PFSK-1 (cell line): Measurements from ENCODE around the gene FYCO1. TPM values are rescaled to one million over a fixed set of nuclear protein-coding genes. Genes with fewer than 3 reads are reported as not detected.
A peak's percentile ranks its signal among the peaks of the same experiment; 100 is the strongest.

Experiments used
- FOXP2 ChIP-seq: optimal IDR thresholded peaks from 2 replicates; pipeline ENCODE3; 2011; ENCODE audit warnings: borderline replicate concordance, control low read depth, inconsistent platforms; ENCODE audit not compliant: insufficient read depth; ENCODE audit errors: extremely low read length, extremely low read depth
- POLR2AphosphoS5 ChIP-seq: IDR thresholded peaks from 2 replicates; pipeline ENCODE4 v1.6.1; 2012; ENCODE audit warnings: low read depth, mild to moderate bottlenecking, control low read depth, low read length, moderate library complexity
- REST ChIP-seq, 2 experiments: IDR thresholded peaks; 2 replicates each; pipeline versions ENCODE4 v1.6.1 to v1.8.0; 2011 to 2012; ENCODE audit warnings: low read depth in 2 of 2, low read length in 2 of 2, control low read depth in 1 of 2, inconsistent platforms in 1 of 2, mild to moderate bottlenecking in 1 of 2, moderate library complexity in 1 of 2; ENCODE audit not compliant: insufficient read depth in 1 of 2
- SIN3A ChIP-seq: IDR thresholded peaks from 2 replicates; pipeline ENCODE4 v1.6.1; 2012; ENCODE audit warnings: mild to moderate bottlenecking, low read length, moderate library complexity, borderline replicate concordance; ENCODE audit not compliant: insufficient read depth
- TAF1 ChIP-seq: IDR thresholded peaks from 2 replicates; pipeline ENCODE4 v1.6.1; 2012; ENCODE audit warnings: low read length, control low read depth, borderline replicate concordance; ENCODE audit not compliant: insufficient read depth
- polyA plus RNA-seq: library from polyadenylated mRNA; unstranded; fragments of >200 nt; gene quantifications from one replicate; pipeline ENCODE4 v1.2.1, GENCODE V29; 2012; ENCODE audit warnings: low read depth, missing spikeins; ENCODE audit not compliant: insufficient read length

FYCO1 gene
- polyA plus RNA-seq: 5.9 TPM

- no peak for TF ChIP-seq SIN3A
- TF ChIP-seq FOXP2: peak; percentile 77
- TF ChIP-seq POLR2AphosphoS5: no peak
Measured at GRCh38 chr3:45995236-45996192, at the start of gene FYCO1. TSS of gene FYCO1 (minus strand) at chr3:45995824. CDS start at chr3:45984910, 10,914 bp downstream.

DNA sequence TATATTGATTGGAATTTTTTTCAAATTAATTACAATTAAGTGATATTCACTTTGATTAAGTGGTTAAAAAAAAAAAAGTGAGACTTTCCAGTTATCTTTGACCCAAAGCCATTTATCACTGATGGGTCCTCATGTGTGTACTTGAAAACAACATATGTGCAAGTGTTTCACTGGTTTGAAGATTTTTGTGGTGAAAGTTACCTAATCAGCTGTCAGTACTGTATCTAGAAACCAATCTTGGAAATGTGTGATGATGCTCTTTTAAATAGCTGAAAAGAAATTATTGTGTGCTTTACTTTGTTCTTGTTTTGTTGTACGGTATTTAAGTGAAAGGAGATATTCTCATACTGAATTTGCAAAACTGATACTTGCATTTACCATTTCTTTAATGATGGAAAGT is 43.3 kb upstream of the FYCO1 start:
- no peak for TF ChIP-seq FOXP2
- no peak for TF ChIP-seq SIN3A
- no peak for TF ChIP-seq POLR2AphosphoS5
- TF ChIP-seq TAF1: no peak
- no peak for TF ChIP-seq REST (IDR thresholded peaks at IDR 0.05; ENCODE audit: insufficient read depth in 1 of 2, low read depth in 2 of 2, low read length in 2 of 2)

DNA sequence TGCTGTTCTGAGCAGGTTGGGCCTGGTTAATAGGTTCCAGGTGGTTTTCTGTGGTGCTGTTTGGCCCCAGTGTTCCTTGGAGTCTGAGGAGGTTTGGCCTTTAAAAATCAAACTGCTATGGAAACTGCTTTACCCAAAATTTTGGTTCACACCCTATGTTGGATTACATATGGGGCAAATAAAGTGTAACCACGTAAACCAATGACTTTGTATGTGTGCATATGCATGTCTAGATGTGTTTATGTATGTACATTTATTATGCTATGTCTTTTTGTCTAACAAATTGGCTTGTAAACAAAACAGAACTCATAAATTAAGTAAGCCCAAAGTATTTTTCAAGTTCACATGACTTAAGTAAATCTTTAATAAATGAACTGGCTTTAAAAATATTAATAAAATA is 40.6 kb upstream of the FYCO1 start:
- no peak for TF ChIP-seq POLR2AphosphoS5
- no peak for TF ChIP-seq FOXP2
- no peak for TF ChIP-seq TAF1
- no peak for TF ChIP-seq SIN3A
- TF ChIP-seq REST (IDR thresholded peaks at IDR 0.05; ENCODE audit: insufficient read depth in 1 of 2, low read depth in 2 of 2, low read length in 2 of 2): no peak

DNA sequence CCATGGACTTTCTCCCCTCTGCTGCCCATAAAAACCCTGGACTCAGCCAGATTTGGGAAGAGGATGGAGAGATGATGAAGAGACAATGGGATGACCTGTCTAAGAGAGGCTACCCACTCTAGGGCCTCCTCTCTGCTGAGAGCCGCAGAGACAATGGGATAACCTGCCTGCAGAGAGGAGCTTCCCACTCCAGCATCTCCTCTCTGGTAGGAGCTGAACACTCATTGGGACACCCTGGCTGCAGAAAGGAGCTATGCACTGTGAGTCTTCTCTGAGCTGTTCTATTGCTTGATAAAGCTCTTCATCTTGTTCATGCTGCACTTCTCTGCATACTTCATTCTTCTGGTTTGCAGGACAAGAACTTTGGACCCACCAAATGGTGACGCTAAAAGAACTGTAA is 36.1 kb upstream of the FYCO1 start:
- TF ChIP-seq FOXP2 (no peak), SIN3A (no peak), TAF1 (no peak), REST (IDR thresholded peaks at IDR 0.05; ENCODE audit: insufficient read depth in 1 of 2, low read depth in 2 of 2, low read length in 2 of 2) (no peak), POLR2AphosphoS5 (no peak)

DNA sequence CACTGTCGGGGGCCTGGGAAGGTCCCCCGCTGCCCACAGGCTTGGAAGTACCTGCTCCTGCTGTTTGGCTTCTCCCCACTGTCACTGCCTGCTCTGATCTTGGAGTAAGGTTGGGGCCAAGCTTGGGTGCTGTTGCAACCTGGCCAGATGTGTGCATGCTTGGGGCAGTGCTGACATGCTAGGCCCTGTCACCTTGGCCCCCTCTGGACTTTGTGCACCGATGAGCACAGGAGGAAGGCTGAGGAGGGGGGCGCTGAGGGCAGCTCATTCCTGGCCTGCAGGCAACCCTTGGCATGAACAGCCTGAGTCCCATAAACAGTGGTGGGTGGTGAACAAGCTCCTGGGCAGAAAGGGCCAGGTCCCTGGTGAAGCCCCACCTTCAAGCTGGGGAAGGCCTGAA is 35.6 kb upstream of the FYCO1 start:
- no peak for TF ChIP-seq REST (IDR thresholded peaks at IDR 0.05; ENCODE audit: insufficient read depth in 1 of 2, low read depth in 2 of 2, low read length in 2 of 2)
- no peak for TF ChIP-seq SIN3A
- no peak for TF ChIP-seq TAF1
